ENCODE results near the gene FRMD3. TPM values are rescaled to one million over a fixed set of nuclear protein-coding genes. Genes with fewer than 3 reads are reported as not detected.
"Not testable (repeated sequence)": the region's sequence is repeated elsewhere in the genome, so short reads cannot be mapped to it uniquely, and the experiment has no call there.

Gene FRMD3
- polyA plus RNA-seq, 1 donor = 20.9 TPM

DNA sequence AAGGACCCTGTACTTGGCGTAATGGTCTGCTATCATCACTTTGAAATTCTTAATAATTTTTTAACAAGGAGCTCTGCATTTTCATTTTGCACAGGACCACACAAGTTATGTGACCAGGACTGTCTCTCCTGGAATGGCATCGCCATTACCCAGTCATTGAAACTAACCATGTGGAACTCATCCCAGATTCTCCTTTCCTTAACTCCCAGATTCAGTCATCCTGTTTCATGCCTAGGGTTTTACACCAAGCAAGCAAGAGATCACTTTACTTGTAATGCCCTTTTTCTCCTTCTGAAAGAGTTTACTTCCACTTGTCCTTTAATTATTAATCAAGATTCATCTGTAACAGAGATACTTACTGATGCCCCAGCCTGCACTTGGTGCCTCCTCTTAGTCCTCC is 12.0 kb downstream of the FRMD3 start:
- no peak for DNase-seq

DNA sequence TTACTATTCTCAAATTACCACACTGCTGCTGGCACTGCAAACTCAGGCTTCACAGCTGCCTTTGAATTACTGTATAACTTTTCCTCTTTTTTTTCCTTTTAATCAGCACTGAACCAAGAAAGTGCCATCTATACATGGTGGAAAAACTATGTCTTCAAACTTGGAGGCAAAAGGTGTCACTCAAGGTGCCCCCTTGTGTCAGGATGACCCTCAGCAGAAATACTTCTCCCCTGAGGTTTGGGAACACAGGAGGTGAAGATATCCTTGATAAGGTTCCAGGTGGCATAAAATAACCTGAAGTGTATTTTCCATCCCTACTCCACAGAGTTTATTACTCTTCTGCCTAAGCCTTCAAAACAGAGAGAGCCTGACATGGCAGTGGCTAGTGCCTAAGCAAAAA is 14.5 kb downstream of the FRMD3 start:
- no peak for DNase-seq

DNA sequence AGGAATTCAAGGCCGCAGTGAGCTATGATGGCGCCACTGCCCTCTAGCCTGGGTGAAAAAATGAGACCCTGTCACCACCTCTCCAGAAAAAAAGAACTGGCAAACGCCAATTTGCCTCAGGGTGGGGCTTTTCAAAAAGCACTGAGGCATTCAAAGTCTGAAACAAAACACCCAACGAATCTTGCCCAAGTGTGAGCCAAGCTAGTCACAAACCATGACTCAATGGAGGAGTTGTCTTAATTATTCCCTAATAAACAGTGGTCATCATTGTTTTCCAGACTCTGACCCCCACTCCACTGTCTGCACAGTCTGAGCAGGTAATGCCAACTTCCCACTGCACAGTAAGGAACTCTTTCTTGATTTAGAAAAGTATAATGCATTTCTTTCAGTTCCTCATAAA is 16.8 kb downstream of the FRMD3 start:
- DNase-seq = no peak

DNA sequence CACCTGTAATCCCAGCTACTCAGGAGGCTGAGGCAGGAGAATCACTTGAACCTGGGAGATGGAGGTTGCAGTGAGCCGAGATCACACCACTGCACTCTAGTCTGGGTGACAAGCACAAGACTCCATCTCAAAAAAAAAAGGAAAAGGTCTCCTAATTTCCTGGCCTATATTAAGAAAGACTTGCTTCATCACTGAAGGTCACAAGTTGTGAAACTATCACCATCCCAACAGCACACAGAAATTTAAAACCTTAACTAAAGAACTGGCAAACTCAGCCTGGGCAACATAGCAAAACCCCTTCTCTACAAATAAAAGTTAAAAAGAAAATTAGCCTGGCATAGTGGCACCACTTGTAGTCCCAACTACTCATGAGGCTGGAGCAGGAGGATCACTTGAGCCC is 17.2 kb downstream of the FRMD3 start:
- no peak for DNase-seq

DNA sequence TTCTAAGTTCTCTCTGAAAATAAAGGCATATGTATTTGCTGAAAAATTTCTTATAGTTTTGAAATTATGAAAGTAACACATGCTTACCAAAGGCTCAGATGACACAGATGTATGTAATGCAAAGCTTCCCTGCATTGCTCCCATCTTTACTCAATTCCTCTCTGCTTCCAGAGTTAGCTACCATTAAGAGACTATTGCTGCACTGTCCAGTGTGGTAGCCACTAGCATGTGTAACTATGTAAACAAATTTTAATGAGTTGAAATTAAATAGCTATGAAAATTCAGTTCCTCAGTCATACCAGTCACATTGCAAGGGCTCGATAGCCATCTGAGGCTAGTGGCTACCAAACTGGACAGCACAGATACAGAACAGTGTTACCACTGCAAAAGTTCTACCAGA is 17.9 kb downstream of the FRMD3 start:
- no peak for DNase-seq

DNA sequence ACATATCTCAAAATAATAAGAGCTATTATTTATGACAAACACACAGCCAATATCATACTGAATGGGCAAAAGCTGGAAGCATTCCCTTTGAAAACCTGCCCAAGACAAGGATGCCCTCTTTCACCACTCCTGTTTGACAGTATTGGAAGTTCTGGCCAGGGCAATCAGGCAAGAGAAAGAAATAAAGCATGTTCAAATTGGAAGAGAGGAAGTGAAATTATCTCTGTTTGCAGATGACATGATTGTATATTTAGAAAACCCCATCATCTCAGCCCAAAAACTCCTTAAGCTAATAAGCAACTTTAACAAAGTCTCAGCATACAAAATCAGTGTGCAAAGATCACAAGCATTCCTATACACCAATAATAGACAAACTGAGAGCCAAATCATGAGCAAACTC is 20.2 kb downstream of the FRMD3 start:
- not testable (repeated sequence) for DNase-seq

DNA sequence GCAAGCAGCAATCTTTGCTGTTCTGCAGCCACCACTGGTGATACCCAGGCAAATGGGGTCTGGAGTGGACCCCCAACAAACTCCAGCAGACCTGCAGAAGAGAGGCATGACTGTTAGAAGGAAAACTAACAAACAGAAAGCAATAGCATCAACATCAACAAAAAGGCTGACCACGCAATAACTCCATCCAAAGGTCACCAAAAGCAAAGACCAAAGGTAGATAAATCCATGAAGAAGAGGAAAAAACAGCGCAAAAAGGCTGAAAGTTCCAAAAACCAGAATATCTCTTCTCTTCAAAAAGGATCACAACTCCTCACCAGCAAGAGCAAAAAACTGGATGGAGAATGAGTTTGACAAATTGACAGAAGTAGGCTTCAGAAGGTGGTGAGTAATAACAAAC is 23.4 kb downstream of the FRMD3 start:
- DNase-seq = no peak

DNA sequence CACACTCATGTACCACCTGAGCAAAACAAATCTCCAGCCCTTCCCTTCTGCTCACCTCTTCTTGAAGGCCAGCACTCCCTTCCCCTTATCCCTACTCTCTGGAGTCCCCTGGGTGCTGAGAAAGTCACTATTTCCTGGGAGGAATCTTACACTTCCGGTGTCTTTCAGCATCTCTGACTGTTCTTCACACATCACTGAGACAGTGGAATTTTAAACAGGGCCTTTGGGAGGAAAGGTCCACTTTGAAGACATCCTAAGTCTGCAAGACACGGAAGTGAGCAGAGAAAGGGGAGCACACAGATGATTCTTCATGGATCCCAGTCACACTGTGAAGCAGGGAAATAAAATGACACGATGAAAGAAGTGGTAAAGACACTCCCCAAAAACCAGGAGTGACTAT is 25.6 kb downstream of the FRMD3 start:
- no peak for DNase-seq

DNA sequence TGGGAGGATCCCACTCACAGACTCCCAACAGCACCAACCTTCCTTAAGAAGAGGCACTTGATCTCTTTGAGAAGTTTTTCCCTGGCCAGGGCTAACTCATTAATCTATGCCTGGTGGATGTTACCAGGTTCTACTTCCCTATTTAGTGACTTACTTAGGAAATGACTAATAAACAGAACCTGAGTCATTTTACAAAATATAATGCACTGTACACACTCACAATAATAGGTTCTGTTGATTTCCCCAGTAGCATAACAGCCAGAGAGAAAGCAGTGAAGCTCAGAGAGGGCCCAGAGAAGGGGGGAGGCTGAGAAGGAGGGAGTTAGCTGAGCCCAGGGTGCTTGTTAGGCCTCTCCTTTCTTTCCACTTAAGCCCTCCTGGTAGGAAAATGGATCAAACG is 27.1 kb downstream of the FRMD3 start:
- DNase-seq = no peak

DNA sequence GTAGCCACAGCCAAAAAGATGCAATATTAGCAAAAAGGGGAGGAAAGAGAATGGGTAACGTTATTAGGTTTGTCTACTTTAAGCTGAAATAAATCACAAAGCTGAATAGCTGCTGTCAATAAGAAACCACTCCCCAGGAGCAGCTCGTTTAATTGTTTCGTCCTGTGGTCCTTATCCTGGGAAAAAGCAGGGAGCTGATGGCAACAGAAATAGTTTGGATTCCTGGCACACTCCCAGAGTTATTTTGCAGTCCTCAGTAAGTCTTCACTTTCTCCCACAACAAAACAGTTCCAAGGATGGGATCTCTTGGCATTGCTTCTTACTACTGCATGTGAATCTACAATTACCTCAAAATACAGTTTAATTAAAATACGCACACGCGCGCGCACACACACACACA is 28.8 kb downstream of the FRMD3 start:
- no peak for DNase-seq

DNA sequence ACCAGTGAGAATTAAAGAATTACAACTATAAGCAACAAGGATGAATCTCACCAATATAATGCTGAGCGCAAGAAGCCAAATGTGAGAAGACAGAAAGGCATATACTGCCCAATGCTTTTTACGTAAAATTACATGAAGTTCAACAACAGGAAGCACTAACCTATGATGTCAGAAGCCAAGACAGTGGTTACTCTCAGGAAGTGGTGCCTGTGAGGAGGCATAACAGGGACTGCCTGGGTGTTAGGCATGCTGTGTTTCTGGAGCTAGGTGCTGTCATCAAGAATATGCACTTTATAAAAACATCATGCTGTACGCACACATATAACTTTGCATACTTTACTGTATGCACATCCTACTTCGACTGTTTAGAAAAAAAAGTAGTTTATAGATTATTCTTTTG is 30.1 kb downstream of the FRMD3 start:
- no peak for DNase-seq

DNA sequence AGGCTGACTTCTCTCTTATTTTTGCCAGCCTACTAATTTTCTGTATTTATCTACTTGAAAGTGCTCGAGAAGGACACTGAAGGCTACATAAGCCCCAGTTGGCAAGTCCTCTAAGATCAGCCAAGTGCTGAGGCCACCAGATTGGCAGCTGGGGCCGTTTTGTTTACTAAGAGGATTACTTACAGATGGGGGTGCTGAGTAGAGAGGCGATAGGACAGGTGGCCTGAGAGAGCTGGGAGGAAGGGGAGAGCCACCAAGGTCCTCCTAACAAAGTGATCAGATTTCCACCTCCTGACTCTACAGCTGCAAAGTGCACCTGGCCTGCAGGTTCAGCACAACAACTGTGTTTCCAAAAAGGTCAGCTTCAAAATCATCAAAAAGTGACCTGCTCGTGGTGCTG is 32.9 kb downstream of the FRMD3 start:
- no peak for DNase-seq

DNA sequence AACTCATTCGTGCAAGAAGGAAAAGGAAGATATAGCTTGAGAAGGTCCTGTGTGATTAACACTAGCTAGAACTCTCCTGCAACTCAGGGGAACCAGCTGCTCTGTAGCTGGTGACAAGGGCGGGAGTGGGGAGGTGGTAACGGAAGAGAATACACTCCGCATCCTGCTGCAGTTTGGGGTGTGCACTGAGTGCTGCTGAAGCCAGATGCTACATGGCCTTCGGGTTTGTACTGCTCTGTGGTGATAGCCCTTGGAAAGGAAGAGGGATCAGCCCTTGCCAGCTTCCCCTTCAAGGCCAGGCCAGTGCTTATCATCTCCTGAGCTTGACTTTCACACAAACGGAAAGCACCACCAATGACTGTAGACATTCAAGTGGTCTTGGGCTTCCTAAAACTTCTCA is 34.3 kb downstream of the FRMD3 start:
- DNase-seq = no peak

DNA sequence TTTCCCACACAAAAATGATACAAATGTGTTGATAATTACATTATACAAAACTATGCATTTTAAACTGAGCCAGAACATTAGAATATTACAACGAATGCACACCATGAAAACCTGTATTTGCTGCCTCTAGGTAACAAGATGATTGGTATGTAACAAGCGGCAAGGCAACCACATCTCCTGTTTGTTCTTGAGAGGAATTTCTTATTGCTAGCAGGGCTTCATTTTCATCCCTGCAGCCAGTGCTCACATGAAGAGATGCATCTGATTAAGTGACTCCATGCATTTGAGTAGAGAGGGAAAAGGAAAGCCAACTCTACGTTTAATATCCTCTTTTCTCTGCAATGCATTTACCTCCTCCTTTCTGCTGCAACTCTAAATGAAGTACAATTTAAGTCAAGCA is 36.6 kb downstream of the FRMD3 start:
- DNase-seq = no peak

DNA sequence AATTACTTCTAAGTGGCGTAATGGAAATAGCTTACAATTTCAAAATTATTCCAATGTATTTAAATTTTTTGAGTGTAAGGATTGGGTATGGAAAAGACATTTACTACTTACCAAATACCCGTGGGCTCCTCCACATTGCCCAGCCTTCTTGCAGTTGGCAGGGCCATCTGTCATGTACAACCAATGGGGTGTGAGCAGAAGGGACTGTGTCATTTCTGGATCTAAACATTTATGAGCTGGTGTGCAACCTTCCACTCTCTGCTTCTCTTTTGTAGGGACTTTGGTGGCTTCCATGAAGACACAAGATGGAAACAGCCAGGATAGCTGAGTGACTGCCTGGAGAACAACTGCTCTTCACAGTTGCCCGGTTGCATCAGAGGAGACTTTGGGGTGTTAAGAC is 40.8 kb downstream of the FRMD3 start:
- no peak for DNase-seq

DNA sequence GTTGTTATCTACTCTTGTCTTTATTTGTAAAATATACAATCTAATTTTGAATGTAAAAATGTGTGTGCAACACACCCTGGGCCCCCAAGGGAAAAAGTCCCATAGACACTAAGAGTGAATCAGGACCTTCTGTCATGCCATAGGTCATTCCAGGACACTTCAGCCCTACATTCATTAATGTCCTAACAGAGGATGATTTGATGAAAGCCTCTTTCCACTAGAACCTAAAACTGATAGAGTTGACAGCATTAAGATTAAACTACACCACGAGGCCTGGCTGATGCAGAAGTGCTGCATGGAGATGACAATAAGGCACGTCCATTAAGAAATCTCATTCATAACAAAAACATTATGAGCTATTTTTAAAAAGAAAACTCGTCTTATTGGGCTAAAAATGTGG is 46.2 kb downstream of the FRMD3 start:
- DNase-seq = no peak

DNA sequence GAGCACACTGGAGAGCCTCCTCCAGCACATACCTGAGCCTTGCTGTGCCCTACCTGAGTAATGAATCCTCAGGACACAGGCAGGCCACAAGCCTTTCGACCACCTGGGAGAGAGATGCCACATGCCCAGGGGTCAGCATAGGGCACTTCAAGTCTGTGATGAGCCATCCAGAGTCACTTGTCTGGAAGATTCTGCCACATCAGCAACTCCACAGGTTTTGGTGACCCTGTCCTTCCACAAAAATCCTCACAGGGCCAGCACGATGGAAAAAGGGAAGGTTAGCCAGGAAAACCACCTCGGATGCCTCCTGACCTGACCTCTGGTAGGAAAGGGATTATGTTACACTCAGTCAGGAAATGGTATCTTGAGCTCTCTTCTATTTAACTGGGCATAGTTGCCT is 46.8 kb downstream of the FRMD3 start:
- no peak for DNase-seq

DNA sequence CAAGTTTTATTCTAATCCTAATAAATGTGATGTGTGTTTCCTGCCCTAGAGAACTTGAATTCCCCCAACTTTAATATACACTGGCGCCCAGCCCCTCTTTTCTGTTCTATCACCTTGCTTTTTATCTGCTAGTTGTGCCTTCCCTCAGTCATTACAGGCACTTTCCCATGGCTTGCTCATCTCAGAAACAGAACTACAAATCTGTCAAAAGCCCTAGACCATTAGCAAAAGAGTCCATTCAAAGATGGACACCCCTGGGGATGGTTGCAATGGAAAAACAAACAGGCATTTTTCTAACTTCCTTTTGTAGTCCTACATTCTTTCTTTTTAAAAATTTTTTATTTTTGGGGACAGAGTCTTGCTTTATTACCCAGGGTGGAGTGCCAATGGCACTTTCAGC is 48.2 kb downstream of the FRMD3 start:
- no peak for DNase-seq

DNA sequence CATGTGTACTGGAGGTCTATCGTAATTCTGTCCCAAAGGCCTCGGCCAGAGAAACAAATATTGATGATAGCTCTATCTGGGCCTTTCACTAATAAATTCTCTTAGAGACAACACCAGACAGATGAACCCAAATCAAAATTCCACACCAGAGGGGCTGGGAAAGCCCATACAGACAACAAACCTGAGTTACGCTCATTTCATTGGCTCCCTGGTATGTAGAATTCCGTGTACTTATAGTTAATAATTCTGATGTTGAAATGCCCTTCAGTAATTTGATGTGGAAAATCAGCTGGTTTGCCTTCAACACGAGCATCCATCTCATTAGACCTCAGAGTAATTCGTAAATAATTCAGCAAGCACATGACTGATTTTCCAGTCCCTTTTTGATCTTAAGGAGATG is 53.2 kb downstream of the FRMD3 start:
- DNase-seq = no peak

DNA sequence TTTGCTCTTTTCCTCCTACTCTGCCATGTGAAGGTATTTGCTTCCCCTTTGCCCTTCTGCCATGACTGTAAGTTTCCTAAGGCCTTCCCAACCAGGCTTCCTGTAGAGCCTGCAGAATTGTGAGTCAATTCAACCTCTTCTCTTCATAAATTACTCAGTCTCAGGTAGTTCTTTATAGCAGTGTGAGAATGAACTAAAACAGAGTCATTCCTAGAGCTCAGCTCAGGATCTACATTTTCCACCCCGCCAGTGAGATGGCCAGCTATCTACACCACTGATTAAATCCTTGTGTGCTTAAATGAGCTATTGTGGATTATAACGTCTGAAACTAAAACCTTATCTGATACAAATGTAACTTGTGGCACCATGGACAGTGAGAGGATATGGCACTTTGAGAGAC is 55.0 kb downstream of the FRMD3 start:
- no peak for DNase-seq

DNA sequence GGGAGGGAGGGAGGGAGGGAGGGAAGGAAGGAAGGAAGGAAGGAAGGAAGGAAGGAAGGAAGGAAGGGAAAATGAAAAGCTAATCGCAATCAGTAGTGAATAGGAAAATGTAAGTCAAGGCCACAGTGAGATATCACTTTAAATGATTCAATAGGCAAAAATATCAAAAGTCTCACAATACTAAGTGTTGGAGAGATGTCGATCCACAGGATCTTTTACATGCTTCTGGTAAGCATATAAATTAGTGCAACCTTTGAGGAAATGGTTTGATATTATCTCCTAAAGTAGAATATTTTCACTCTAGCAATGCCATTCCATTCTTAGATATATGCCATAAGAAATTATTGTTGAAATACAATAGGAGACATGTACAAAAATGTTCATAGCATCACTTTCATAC is 58.4 kb downstream of the FRMD3 start:
- no peak for DNase-seq

DNA sequence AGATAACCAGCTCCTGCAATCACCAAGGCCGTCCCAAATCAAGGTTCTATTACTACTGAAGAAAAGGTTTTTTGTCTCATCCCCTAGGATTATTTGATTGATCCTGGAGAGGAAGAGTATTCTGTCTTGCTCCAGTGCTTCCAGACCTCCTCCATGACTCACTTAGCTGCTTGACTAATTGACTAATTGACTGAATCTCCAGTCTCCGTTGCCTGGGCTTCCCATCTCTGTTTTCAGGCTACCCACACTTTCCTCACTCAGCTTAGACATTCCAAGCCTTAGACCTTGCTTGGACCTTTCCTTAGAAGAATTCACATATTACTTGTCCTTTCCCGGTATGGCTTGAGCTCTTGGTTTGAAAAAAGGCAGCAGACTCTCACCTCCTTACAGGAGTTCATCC is 60.6 kb downstream of the FRMD3 start:
- no peak for DNase-seq

DNA sequence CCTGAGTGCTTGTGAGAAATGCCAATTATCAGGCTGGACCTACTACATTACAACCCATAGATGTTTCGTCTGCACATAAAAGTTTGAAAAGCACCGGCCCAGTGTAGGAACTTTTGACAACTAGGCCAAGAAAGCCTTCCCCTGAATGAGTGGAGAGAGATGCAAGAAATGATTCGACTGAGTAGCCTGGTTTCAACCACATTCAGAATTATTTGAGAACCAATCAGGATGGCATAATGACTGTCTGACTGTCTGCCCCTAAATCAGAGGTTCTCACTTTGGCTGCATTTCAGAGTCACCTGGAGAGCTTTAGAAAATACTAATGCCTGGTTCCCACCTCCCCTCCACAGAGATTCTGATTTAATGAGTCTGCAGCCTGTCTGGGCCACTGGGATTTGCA is 61.1 kb downstream of the FRMD3 start:
- DNase-seq = no peak

DNA sequence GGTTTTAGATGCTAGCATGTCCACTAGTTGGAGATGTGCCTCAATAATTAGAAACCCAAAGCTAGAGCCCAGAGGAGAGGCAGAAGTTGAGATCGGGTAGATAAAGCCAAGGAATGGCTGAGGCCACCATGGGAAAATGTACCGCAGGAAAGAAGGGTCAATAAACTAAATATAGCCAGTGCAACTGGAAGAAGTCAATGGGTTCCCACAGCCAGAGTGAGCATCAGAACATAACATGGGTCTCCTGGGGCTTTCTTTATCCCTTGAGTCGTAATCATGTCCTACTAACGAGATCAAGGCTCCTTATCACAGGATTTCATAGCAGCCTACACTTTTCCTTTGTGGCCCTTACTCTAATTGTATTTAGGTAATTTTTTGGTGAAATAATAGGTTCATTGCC is 61.7 kb downstream of the FRMD3 start:
- no peak for DNase-seq

DNA sequence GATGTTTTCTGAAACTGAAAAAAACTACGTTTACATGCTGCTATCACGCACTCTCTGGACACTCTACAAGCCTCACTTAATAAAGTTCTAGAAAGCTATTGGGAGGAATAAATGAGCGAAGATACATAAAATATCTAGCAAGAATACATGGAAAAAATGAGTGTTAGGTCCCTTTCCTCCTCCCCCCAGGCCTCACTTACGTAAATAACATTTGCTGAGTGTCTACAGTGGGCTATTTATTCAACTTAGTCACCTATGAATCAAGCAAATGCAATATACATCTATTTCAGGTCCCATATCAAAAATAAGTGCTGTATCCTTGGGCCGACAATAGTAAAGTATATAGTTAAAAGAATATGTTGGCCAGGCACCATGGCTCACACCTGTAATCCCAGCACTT is 62.5 kb downstream of the FRMD3 start:
- no peak for DNase-seq

DNA sequence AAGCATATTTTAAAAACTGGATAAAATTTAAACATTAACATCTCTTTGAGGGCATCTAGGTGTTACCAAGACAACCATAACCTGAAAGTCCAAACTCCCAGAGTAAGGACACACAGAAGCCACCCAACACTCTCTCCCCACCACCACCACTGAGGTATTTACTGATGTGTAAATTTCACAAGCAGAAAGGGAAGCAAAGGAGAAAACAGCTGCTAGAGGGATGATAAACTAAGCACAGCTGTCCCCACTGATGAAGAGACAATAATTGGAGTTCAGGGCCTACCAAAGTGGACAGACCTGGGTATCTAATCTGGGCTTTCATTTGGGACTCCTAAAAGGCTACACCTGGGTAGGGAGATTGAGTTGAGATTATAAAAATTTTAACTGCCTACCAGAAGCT is 63.6 kb downstream of the FRMD3 start:
- DNase-seq = no peak

Data from left kidney (tissue), 2 donors.